B cell (primary cell): ENCODE measurements around the gene PNMA8C.

Source experiments
- CTCF ChIP-seq: fragments of 200-600 bp; IDR thresholded peaks from one replicate; pipeline ENCODE4 v1.8.0; 2022; ENCODE audit warnings: antibody characterized with exemption, mild to moderate bottlenecking
- EZH2 ChIP-seq: IDR thresholded peaks from 2 replicates; pipeline ENCODE4 v1.6.1; 2012; ENCODE audit warnings: borderline replicate concordance, low read depth, mild to moderate bottlenecking, moderate library complexity, low read length; ENCODE audit not compliant: insufficient read depth, poor library complexity, severe bottlenecking

GRCh38 chr19:46452186-46452585 is 23.4 kb upstream of the PNMA8C start:
- no peak for TF ChIP-seq CTCF
- no peak for TF ChIP-seq EZH2
